Fibroblast of peridontal ligament (primary cell): ENCODE results near the gene PACRG.

Experiments used
- DNase-seq: peaks from one replicate; pipeline ENCODE4 v3.0.0-alpha.2; 2010; ENCODE audit errors: extremely low read depth

The PACRG gene

DNA sequence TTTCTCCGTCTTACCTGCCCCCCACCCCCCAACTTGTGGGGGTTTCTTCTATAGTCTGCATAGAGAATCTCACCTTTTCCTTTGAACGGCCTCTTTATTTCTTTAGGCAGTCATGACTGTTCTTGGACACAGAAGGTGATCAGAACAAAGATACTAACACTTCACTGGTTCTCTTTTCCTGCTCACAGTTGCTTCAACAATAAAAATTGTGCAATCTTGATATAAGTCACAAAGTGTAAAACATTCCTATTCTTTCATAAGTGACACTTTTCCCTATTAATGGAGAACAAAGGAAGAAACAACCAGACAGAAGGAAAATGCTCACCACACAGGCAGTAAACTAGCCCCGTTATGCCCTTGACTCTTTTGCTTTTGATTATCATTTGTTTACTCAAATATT, 448.3 kb downstream of the PACRG start:
- no peak for DNase-seq

DNA sequence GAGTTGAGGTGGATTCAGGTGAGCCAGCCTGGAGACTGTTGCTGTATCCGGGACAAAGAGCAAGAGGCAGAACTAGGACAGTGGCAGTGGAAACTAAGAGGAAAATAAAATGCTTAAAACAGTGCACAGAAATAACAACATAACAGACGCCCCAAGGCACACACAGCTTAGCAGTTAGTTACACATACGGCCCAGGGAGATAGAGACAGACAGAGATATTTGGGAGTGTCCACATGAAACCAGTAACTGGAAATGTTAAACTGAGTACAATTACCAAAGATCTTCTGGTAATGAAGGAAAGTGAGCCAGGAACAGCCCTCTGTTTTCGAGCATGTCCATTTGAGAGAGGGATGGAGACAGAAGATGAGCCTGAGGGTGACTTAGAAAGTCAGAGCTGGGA, 449.2 kb downstream of the PACRG start:
- no peak for DNase-seq

DNA sequence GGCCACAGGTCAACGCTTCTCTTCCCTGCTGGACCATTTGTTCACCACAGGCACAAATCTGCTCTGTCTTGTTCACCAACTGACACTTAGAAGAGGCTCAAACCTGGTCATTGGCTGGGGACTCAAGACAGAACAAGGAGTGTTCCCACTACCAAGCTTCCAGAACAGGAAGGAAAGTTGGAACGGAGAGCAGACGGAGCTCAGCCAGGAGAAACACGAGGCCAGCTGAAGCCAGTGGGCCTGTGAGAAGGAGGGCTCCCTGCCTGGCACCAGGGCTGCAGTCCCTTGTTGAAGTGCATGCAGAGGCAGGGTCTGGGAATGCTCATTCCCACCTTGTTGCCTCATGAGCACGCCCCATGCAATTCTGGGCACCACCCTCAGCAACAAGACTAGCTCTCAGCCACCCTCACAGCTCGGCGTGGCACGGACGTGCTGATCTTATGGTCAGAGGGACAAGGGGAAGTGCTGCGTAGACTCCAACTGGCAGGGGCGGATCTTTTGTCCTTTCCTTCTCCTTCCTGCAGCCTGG, 450.2 kb downstream of the PACRG start:
- DNase-seq, result no peak

DNA sequence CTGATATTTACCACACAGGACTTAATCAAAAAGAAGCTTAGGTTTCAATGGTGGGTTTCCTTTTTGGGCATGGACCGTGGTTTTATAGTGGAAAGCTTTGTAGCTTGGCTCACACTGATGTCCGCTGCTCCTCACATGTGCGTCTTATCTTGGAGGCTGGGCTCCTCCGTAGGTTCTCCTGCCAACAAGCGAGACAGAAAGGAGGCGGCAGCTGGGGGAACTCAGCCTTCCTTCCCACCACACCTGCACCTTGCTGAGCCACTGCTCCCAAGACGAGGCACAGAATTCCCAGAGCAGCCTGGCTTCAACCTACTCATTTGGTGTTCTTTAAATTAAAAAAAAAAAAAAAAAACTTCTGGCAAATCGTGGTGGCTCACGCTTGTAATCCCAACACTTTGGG, 451.3 kb downstream of the PACRG start:
- DNase-seq, result no peak

DNA sequence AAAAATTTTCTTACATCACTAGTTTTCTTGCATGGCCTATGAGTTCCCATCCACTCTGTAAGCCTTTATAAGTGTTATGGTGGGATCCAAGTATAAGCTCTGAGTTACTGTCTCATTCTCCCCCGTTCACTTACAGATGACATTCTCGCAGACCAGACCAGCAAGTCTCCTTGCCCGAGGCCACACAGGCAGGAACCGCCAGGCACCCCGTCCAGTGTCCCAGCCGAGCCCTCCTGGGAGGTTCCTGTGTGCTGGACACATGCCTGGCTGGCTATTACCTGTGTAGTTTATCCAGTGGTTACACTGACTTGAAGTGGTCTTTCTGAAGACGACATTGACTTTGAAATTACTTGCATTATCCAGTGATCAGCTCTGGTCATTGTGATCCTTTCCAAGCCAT, 451.9 kb downstream of the PACRG start:
- no peak for DNase-seq

DNA sequence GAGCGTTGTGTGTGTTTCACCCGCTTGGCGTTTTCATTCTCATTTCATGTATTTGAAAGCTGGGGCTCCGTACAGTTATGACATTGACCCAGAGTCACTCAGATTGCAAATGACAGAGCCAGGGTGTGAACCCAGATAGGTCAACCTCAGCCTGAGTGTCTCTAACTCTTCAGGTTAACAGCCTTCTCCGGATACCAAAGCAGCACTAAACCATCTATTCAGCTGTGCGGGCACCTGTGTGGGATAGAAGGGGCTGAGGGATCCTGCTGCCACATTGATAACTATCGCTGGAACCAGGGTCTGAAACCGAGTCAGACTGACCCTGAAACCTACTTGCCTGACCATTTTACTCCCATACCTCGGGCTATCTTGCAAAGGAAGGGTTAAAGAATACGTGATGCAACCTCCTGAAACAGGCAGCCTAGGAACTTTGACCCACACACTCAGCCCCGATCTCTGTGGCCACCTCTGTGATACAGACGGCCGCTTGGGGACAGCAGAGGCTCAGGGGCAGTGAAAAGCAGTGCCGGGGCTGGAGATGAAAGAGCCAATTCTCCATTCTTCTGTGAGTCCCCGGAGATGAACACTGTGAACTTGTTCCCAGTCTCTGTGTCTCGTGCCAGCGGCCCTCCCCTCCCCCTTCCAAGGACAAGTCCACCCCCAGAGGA, 453.2 kb downstream of the PACRG start:
- DNase-seq, result no peak

DNA sequence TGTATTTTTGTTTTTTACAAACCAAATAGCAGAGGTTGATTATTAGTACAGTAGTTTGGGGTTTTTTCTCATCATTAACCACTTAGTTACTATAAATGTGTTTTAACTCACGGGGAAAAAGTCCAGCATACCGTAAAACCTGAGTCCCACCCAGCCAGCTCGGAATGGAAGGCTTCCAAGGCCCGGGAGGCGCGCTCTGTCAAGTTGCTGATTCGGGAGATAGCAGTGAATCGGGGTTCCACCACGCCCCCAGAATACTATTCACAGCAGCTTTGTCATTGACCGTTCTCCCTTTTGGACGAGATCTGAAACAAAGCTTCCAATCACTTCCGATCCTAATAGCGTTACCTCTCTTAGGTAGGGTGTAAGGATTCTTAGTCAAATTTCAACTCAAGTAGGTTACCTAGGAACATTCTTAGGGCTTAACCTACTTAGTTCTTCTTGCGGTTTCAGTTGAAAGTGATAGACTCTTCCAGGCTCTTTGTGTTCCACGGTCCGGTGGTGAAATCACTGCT, 453.9 kb downstream of the PACRG start:
- DNase-seq, result no peak

DNA sequence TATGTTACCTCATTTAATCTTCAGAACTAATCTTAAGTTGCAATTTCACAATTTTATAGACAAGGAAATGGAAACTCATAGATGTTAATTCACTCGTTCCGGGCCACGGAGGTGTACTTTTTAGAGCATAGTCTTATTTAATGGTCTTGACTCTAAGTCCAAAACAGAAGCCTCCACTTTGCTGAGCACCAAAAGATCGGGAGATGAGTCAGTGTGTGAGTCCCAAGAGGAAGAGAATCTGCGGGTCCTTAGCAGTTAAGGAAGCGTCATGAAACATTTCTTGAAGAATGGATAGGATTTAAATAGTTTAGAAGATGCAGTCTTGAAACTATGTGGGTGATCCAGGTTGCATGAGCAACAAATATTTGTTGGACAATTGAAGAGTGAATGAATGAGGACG, 454.9 kb downstream of the PACRG start:
- no peak for DNase-seq

DNA sequence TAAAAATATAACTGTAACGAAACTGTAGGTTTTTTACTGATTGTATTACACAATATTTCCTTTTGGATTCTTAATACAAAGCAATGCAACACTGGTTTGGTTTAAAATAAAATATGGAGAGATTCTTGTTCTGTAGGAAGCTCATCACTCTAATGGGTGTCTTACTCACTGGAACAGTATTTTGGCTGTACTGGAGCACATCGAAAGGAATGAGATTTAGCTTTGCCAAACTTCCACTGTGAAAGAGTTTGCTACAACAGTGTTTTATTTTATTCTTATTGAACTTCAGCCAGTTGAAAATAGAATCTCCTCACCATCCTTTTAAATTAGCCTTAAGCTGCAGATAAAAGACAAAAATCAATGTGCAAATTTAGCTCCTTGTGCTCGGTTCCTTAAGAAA, 456.0 kb downstream of the PACRG start:
- DNase-seq, result no peak

DNA sequence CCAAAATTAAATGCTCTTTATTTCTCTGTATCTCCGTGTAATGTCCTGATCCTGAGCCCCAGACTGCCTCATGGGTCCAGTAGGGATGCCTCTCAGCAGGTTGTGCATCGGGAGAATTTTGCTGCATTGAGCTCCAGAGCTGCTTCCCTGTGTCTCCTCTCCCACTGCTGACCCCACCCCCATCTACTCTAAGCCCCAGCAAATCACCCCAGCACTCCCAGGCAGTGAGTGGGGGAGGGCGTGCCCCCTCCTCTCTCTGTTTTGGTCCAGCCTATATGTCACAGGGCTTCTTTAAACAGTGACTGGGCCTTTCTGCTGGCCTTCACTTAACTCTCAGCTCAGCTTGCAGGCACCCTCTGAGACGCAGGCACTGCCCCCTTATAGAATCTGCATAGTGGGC, 458.0 kb downstream of the PACRG start:
- DNase-seq, result no peak

DNA sequence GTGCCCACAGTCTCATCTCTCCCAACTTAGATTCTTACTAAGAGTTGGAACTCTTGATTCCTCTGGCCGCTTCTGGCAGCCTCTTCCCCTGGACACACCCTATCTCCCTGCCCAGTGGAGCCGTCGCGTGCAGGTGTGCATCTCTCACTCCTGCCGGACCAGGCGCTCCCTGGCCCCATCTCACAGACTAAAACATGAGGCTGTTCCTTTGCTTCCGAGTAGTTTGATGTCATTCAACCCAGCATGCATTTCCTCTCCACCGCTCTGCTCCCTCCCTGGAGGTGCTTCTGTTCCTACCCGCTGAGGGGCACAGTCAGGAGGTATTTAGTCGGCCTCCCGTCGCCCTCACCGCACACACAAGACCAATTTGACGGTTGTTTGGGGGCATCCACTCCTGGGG, 458.8 kb downstream of the PACRG start:
- no peak for DNase-seq

DNA sequence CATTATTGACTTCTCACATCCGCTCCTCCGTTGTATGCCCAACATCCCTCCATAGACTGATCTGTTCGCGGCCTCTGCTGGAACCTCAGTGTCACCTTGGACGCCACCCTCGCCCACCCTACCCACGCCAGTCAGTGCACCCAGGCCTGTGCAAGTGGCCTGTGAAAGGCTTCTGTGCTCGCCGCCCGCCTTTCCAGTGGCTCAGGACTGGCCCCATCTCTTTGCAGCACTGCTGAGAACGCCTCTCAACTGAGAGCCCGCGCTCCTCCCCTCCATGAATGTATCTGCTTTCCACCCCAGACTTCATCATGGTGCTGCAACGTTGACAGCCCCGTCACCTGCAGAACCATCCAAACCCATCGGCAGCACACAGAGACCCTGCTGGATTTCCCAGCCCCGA, 459.4 kb downstream of the PACRG start:
- DNase-seq, result no peak

DNA sequence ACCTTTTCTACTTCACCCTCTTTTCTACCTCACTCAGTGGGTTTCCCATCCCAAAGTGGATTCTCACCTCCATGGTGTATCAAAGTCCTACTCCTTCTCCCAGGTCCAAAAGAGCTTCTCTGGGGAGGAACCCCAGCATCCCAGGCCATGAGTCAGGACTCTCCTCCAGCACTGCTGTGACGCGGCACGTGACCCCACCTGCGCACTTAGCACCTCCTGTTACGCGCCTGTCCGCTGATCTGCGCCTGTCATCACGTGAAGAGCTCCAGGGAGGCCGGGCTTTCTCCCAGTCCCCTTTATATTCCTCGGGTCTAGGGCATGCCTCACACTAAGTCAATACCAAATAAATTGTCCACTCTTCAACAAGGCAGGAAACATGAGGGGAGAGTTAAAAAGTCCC, 459.8 kb downstream of the PACRG start:
- no peak for DNase-seq

DNA sequence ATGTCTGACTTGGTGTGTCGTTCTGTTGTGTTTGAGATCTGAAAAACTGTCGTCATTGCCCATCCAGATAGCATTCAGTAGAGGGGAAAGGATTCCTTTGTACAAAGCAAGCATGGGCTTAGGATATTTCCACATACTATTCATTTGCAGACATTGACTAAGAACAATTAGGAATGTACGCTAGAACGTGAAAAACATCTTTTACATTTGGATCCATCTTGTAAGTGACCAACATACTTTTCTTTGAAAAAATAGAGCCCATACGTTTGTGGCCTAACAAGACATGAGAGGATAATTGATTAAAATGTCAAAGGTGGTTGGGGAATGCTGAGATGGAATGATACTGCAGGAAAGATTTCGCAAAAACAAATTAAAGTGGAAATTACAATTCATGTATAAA, 461.0 kb downstream of the PACRG start:
- no peak for DNase-seq

DNA sequence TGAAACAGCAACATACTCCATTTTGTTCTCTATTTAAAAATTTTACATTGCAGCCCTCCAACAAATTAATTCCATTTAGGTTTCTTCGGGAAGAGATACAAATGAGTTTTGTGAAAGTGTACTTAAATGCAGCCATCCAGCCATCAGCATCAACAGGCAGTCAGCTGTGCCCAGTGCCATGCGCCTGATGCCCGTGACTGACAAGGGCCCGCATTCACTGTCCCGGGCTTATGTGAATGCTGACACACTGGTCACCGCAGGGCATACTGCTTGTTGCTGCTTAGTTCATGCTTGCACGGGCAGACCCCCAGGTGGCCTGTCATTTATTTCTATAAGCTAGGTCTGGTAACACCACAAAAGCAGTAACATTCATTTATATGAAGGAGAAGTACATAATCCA, 461.8 kb downstream of the PACRG start:
- DNase-seq, result no peak

DNA sequence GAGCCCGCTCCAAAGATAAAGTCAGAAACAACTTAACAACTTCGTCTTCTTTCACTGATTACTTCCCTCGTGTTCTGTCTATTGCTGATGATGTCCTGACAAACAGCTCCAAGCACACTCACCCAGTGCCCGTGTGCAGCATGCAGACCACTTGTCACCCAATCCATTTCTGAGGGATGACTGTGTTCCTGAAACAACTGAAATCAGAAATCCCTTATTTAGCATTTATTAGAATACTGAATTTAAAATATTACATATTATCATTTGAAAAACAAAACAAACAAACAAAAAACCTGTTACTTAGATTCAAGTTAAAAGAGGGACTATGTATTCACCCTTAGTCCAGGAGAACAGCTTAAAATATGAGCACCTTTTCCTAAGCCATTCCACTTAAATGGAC, 463.0 kb downstream of the PACRG start:
- no peak for DNase-seq

DNA sequence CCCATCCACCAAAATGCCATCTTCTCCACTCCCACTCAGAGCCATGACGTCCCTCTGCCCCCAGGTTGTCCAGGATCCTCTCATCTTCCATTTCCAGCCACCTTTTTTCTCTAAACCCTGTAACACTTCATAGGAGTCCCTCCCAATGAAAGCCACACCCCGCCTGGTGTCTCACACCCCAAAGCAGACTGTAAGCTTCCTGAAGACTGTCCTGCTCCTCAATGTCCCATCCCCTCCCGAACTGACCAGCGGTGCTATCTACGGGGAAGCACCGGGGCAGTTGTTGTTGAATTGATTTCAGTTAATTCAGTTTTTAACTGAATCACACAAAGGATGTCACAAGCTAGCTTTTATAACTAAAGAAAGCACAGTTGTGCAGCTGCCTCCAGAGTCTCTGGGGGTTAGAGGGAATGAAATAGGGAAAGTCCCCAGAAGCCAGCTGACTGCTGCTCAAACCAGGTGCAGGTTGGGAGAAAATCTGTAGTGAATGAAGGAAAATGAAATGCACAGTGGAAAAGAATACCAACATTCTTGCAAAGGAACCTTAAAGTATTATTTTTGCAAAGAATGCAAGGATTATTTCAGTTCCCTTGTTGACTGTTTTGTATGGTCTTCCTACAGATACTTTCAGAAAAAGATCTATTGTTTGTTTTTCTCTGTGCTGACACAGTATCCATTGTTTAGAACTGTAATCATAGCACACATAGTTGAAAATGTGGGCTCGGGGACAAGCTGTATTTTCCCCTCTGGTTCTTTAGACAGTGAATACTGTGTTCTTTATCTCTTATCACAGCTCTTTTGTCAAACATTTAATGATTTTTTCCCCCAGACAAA, 464.1 kb downstream of the PACRG start:
- no peak for DNase-seq

DNA sequence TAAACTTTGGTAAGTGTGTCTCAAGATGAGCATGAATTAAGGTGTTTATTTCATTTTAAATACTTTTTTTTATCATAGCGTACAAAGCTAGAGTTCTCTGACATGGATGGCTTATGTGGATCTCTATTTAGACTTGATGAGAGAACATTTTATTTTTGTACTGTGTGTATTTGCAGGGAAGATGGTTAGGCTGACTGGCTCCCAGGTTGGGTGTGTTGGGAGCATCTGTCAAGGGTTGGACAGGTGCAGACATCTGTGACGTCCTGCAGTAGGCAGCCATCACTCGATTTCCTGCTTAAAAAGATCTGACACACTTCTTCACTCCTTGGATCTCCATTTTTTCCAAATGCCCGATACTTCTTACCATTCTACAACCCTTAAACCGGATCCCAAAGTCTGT, 464.8 kb downstream of the PACRG start:
- no peak for DNase-seq

DNA sequence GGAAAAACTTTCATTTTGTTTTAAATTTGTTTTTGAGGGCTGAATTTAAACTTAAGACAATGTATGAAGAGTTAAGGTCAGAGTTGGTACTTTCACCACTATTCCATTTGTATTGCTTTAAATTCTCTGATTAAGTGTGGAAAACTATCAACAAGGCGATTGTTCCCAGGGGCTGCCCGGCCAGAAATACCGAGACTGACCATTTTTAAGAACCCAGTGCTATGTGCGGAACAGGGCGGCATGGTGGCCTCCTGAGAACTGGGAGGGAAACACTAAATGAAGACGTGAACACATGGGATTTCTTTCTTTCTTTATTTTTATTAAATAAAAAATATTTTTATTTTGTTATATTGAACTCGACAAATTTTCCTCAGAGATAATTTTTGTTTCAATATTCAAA, 465.6 kb downstream of the PACRG start:
- DNase-seq, result no peak

DNA sequence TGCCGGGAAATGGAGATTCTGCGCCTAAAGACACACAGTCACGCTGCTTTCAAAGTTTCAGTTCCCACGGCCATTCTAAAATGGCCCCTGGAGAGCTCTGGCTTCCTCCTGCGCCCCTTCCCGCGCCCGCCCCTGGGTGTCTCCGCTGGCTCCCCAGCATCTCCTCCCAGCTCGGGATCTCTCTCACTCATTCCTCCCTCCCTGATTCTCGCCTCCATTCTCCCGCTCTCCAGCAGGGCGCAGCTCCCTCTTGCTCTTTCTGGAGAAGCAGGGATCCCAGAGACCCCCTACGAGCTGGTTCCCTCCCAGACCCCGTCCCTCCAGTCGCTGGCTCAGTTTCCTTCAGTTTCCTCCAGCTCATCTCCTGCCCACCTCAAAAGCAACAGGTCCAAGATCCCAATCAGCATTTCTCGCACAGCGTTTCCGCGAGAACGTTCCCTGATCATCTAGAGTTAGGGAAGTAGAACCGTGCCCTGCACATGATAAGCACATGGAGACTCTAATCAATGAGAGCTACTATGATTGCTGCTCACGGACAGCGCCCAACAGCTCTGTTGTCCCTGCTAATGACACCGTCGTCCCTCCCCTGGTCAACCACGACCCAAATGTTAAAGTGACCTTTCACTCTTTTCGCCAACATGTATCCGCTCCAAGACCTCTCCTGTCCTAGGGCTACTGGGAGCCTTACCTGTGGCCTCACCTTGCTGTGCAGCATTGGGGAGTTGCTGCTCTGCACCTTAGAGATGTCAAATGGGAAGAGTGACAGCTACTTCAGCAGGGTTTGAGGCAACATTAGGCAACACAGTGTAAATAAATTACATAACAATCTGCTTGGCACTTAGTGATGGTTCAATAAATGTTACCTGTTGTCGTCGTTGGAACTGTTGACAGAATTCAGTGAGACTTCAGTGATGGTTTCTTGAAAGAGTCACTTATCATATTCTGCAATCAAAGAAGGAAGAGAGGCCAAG, 468.2 kb downstream of the PACRG start:
- DNase-seq, result no peak

DNA sequence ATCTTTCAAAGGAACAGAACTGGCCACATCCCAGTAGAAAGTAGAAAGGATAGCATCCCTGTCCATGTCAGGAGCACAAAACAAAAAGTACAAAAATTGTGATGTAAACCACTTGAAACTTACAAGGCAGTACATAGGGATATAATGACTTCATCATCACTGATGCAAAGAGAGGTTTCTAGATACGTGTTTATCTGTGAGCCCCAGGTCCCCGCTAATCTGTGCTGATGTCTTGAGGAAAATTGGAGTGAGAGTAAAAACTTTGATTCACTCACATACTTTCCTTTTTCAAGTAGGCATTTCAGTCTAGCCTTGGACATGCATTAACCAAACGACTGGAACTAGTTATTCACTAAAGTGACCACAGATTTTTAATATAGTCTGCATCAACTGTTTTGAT, 470.1 kb downstream of the PACRG start:
- no peak for DNase-seq

DNA sequence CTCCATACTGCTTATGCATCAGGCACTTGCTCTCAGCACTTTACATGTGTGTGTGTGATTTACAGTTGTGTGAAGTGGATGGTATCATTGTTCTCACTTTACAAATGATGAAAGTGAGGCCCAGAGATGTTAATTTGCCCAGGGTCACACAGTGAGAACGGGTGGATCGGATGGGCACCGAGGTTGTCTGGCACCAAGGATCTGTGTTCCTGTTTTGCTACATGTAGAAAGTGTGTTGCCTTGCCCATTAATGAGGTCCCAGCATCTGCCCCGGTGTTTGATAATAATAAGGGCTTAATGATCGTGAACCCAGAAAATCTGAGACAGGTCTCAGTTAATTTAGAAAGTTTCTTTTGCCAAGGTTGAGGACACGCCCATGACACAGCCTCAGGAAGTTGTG, 470.6 kb downstream of the PACRG start:
- DNase-seq, result no peak
